HepG2 (cell line): ENCODE results near the gene JPH4. TPM values are rescaled to one million over a fixed set of nuclear protein-coding genes. Genes with fewer than 3 reads are reported as not detected.

Experiments
- CBX1 ChIP-seq: IDR thresholded peaks from one replicate; pipeline ENCODE4 v1.6.1; 2016; ENCODE audit warnings: antibody characterized with exemption, low read depth
- CSRNP1 ChIP-seq: sonication (generic); formaldehyde crosslinking; IDR thresholded peaks from 2 replicates; pipeline ENCODE4 v1.8.1; 2023; ENCODE audit warnings: mild to moderate bottlenecking, missing genetic modification reagents
- FOXA1 ChIP-seq, 2 experiments: fragments of 450-650 bp in 1 of 2; sonication (generic) in 1 of 2; formaldehyde crosslinking in 1 of 2; IDR thresholded peaks; 2 replicates each; pipeline versions ENCODE4 v1.4.0 to v1.6.1; 2016 to 2020; ENCODE audit warnings: missing genetic modification reagents in 1 of 2
- GFI1 ChIP-seq: sonication (generic); formaldehyde crosslinking; IDR thresholded peaks from 2 replicates; pipeline ENCODE4 v1.5.0; 2020; ENCODE audit warnings: missing genetic modification reagents, mild to moderate bottlenecking, borderline replicate concordance
- KDM1A ChIP-seq: IDR thresholded peaks from 2 replicates; pipeline ENCODE4 v1.6.1; 2016; ENCODE audit warnings: missing compliant biosample characterization
- NONO ChIP-seq, 2 experiments: fragments of 450-650 bp in 1 of 2; sonication (generic) in 1 of 2; formaldehyde crosslinking in 1 of 2; IDR thresholded peaks in 1 of 2; conservative IDR thresholded peaks in 1 of 2; 2 replicates each; pipeline versions ENCODE4 v1.6.1 to v1.8.0; 2017 to 2022; ENCODE audit warnings: mild to moderate bottlenecking in 1 of 2, missing genetic modification reagents in 1 of 2, moderate library complexity in 1 of 2
- PAX8 ChIP-seq: sonication (generic); formaldehyde crosslinking; IDR thresholded peaks from 2 replicates; pipeline ENCODE4 v1.8.0; 2022; ENCODE audit warnings: mild to moderate bottlenecking, missing genetic modification reagents, borderline replicate concordance
- REST ChIP-seq, 2 experiments: IDR thresholded peaks; 2 replicates each; pipeline ENCODE4 v1.6.1; 2011 to 2012; ENCODE audit warnings: low read length in 2 of 2, borderline replicate concordance in 1 of 2, low read depth in 1 of 2, mild to moderate bottlenecking in 1 of 2, moderate library complexity in 1 of 2
- SAP130 ChIP-seq: IDR thresholded peaks from 2 replicates; pipeline ENCODE4 v1.6.1; 2016; ENCODE audit warnings: low read depth
- TAF1 ChIP-seq: sonication (generic); formaldehyde crosslinking; IDR thresholded peaks from 2 replicates; pipeline ENCODE4 v1.4.0; 2020; ENCODE audit warnings: missing genetic modification reagents
- ZBTB3 ChIP-seq: sonication (generic); formaldehyde crosslinking; IDR thresholded peaks from 2 replicates; pipeline ENCODE4 v1.4.0; 2020; ENCODE audit warnings: low read depth, mild to moderate bottlenecking, moderate library complexity, missing genetic modification reagents, borderline replicate concordance
- ZNF276 ChIP-seq: sonication (generic); formaldehyde crosslinking; IDR thresholded peaks from 2 replicates; pipeline ENCODE4 v1.4.0; 2020; ENCODE audit warnings: mild to moderate bottlenecking, low read depth, missing genetic modification reagents
- ZNF333 ChIP-seq: sonication (generic); formaldehyde crosslinking; IDR thresholded peaks from 2 replicates; pipeline ENCODE4 v1.4.0; 2020; ENCODE audit warnings: mild to moderate bottlenecking, missing genetic modification reagents, borderline replicate concordance
- ZNF446 ChIP-seq: sonication (generic); formaldehyde crosslinking; IDR thresholded peaks from 2 replicates; pipeline ENCODE4 v1.5.0; 2020; ENCODE audit warnings: mild to moderate bottlenecking, missing genetic modification reagents
- ZNF451 ChIP-seq: sonication (generic); formaldehyde crosslinking; IDR thresholded peaks from 2 replicates; pipeline ENCODE4 v1.5.0; 2020; ENCODE audit warnings: mild to moderate bottlenecking, missing genetic modification reagents
- ZNF484 ChIP-seq: sonication (generic); formaldehyde crosslinking; IDR thresholded peaks from 2 replicates; pipeline ENCODE4 v1.5.1; 2020; ENCODE audit warnings: mild to moderate bottlenecking, low read depth, missing genetic modification reagents, borderline replicate concordance
- ZNF501 ChIP-seq: sonication (generic); formaldehyde crosslinking; IDR thresholded peaks from 2 replicates; pipeline ENCODE4 v1.5.1; 2020; ENCODE audit warnings: mild to moderate bottlenecking, moderate library complexity, missing genetic modification reagents
- ZNF549 ChIP-seq: sonication (generic); formaldehyde crosslinking; IDR thresholded peaks from 2 replicates; pipeline ENCODE4 v1.5.0; 2020; ENCODE audit warnings: missing genetic modification reagents
- ZNF558 ChIP-seq: sonication (generic); formaldehyde crosslinking; IDR thresholded peaks from 2 replicates; pipeline ENCODE4 v1.9.0; 2022; ENCODE audit warnings: mild to moderate bottlenecking, missing genetic modification reagents, borderline replicate concordance
- ZNF629 ChIP-seq: sonication (generic); formaldehyde crosslinking; conservative IDR thresholded peaks from 2 replicates; pipeline ENCODE4 v1.5.0; 2020; ENCODE audit warnings: missing genetic modification reagents
- ZSCAN22 ChIP-seq: sonication (generic); formaldehyde crosslinking; IDR thresholded peaks from 2 replicates; pipeline ENCODE4 v1.4.0; 2020; ENCODE audit warnings: mild to moderate bottlenecking, missing genetic modification reagents
- polyA plus RNA-seq, 8 experiments: library from polyadenylated mRNA; depleted of rRNA in 3 of 8; stranded (reverse) in 7 of 8; unstranded in 1 of 8; fragments of >200 nt; fragmentation: Illumina TruSeq in 4 of 8; extraction: Trizol in 4 of 8; gene quantifications; 2 replicates each; pipeline versions ENCODE4 v1.2.1 to v1.2.3, GENCODE V29; 2011 to 2016; ENCODE audit warnings: low read depth in 4 of 8, missing spikeins in 1 of 8, mixed read lengths in 1 of 8; ENCODE audit not compliant: insufficient read depth in 1 of 8
- total RNA-seq, 5 experiments: library from RNA; depleted of rRNA; stranded (reverse); fragments of >200 nt; fragmentation: Illumina TruSeq; extraction: Trizol; gene quantifications; 2 replicates each; pipeline ENCODE4 v1.2.3, GENCODE V29; 2016; ENCODE audit warnings: low read depth in 1 of 5

The JPH4 gene
- total and polyA plus RNA-seq, 2 of the 13 experiments (the other 11 are each of a cell fraction or from before 2014, with no cell fraction given): 0.08 to 0.22 TPM

- TF ChIP-seq REST (IDR thresholded peaks at IDR 0.05; ENCODE audit: borderline replicate concordance in 1 of 2, low read depth in 1 of 2, low read length in 2 of 2) (no peak; a peak in 1 of 4 replicates), ZNF484 (CRISPR knock-in tag) (peak; percentile 49; the same call in 1 of the 2 replicates), ZNF446 (CRISPR knock-in tag) (peak; percentile 92; the same call in 1 of the 2 replicates), CSRNP1 (CRISPR knock-in tag) (peak; percentile 56), ZNF333 (CRISPR knock-in tag) (no peak), ZNF276 (CRISPR knock-in tag) (peak; percentile 97), NONO (IDR thresholded peaks at IDR 0.05) (0 out of 2 replicates have a peak, but pooled peaks have one; percentile 33), NONO (CRISPR knock-in tag; conservative IDR thresholded peaks at IDR 0.05) (peak; percentile 97), PAX8 (CRISPR knock-in tag) (peak; percentile 98; the same call in 1 of the 2 replicates), KDM1A (CRISPR knock-in tag) (peak; percentile 82), GFI1 (CRISPR knock-in tag) (peak; percentile 68; the same call in 1 of the 2 replicates), ZNF558 (CRISPR knock-in tag) (peak; percentile 90; the same call in 1 of the 2 replicates), ZNF549 (no peak), ZSCAN22 (CRISPR knock-in tag) (0 out of 2 replicates have a peak, but pooled peaks have one; percentile 11), TAF1 (CRISPR knock-in tag) (peak; percentile 92), ZNF629 (CRISPR knock-in tag) (peak; percentile 12; the same call in 1 of the 2 replicates), ZBTB3 (peak; percentile 85; the same call in 1 of the 2 replicates), CBX1 (peak; percentile 92), SAP130 (peak; percentile 99), ZNF451 (CRISPR knock-in tag) (peak; percentile 96), ZNF501 (CRISPR knock-in tag) (peak; percentile 98), FOXA1 (IDR thresholded peaks at IDR 0.05) (no peak), FOXA1 (CRISPR knock-in tag; IDR thresholded peaks at IDR 0.05) (no peak)
Observed at GRCh38 chr14:23567186-23568020, 11.2 kb downstream of the JPH4 start, which contains the start of gene AP1G2 (continued).
